H9 (cell line): Measurements from ENCODE around the gene SAC3D1. TPM values are rescaled to one million over a fixed set of nuclear protein-coding genes. Genes with fewer than 3 reads are reported as not detected.

ENCODE experiments used
- DNase-seq: peaks from one replicate; pipeline ENCODE4 v3.0.0-alpha.2; 2017
- H2AFZ ChIP-seq: one replicate; pipeline ENCODE4 v1.6.1; 2013; ENCODE audit warnings: mild to moderate bottlenecking, low read length, control low read depth, moderate library complexity
- H2AK5ac ChIP-seq: 2 replicates; pipeline ENCODE4 v1.6.1; 2013; ENCODE audit warnings: low read length, control low read depth, mixed read lengths; ENCODE audit not compliant: insufficient read length
- H2BK120ac ChIP-seq: one replicate; pipeline ENCODE4 v1.6.1; 2013; ENCODE audit warnings: low read depth, mild to moderate bottlenecking, low read length, control low read depth, inconsistent platforms; ENCODE audit not compliant: poor library complexity, severe bottlenecking
- H2BK12ac ChIP-seq: 2 replicates; pipeline ENCODE4 v1.6.1; 2013; ENCODE audit warnings: low read length, control low read depth, mixed read lengths, low read depth; ENCODE audit not compliant: insufficient read length
- H2BK15ac ChIP-seq: 2 replicates; pipeline ENCODE4 v1.6.1; 2013; ENCODE audit warnings: low read depth, low read length, control low read depth
- H2BK20ac ChIP-seq: one replicate; pipeline ENCODE4 v1.6.1; 2013; ENCODE audit warnings: low read depth, mild to moderate bottlenecking, low read length, control low read depth, inconsistent platforms; ENCODE audit not compliant: poor library complexity, severe bottlenecking
- H2BK5ac ChIP-seq: 2 replicates; pipeline ENCODE4 v1.6.1; 2013; ENCODE audit warnings: low read length, control low read depth, mixed read lengths; ENCODE audit not compliant: insufficient read length
- H3K14ac ChIP-seq: 2 replicates; pipeline ENCODE4 v1.6.1; 2013; ENCODE audit warnings: low read length, control low read depth; ENCODE audit not compliant: insufficient read depth
- H3K18ac ChIP-seq: 2 replicates; pipeline ENCODE4 v1.6.1; 2013; ENCODE audit warnings: low read depth, mild to moderate bottlenecking, mixed read lengths, low read length, control low read depth; ENCODE audit not compliant: insufficient read length
- H3K23ac ChIP-seq: 2 replicates; pipeline ENCODE4 v1.6.1; 2013; ENCODE audit warnings: low read length, control low read depth, mixed read lengths, low read depth; ENCODE audit not compliant: insufficient read length
- H3K23me2 ChIP-seq: 2 replicates; pipeline ENCODE4 v1.6.1; 2013; ENCODE audit warnings: low read depth, mild to moderate bottlenecking, mixed read lengths, low read length, control low read depth; ENCODE audit not compliant: insufficient read length, poor library complexity, severe bottlenecking
- H3K27ac ChIP-seq: 2 replicates; pipeline ENCODE4 v1.5.1; 2013; ENCODE audit warnings: low read length, control low read depth, mixed read lengths, low read depth; ENCODE audit not compliant: insufficient read length
- H3K27me3 ChIP-seq: 2 replicates; pipeline ENCODE4 v1.6.1; 2013; ENCODE audit warnings: low read length, control low read depth, inconsistent platforms; ENCODE audit not compliant: insufficient read depth
- H3K4ac ChIP-seq: 2 replicates; pipeline ENCODE4 v1.6.1; 2013; ENCODE audit warnings: low read depth, mild to moderate bottlenecking, control low read depth, inconsistent platforms, low read length, moderate library complexity
- H3K4me1 ChIP-seq: 2 replicates; pipeline ENCODE4 v1.6.1; 2013; ENCODE audit warnings: low read length, control low read depth, inconsistent platforms; ENCODE audit not compliant: insufficient read depth
- H3K4me2 ChIP-seq: 2 replicates; pipeline ENCODE4 v1.6.1; 2013; ENCODE audit warnings: low read length, control low read depth, mixed read lengths; ENCODE audit not compliant: insufficient read length, insufficient read depth
- H3K56ac ChIP-seq: 2 replicates; pipeline ENCODE4 v1.6.1; 2013; ENCODE audit warnings: low read depth, mild to moderate bottlenecking, mixed read lengths, low read length, control low read depth; ENCODE audit not compliant: insufficient read length
- H3K79me1 ChIP-seq: 2 replicates; pipeline ENCODE4 v1.6.1; 2013; ENCODE audit warnings: low read depth, mild to moderate bottlenecking, moderate library complexity, low read length, control low read depth, inconsistent platforms; ENCODE audit not compliant: insufficient read depth, poor library complexity, severe bottlenecking
- H3K79me2 ChIP-seq: 2 replicates; pipeline ENCODE4 v1.6.1; 2013; ENCODE audit warnings: low read length, control low read depth, inconsistent platforms; ENCODE audit not compliant: insufficient read depth
- H3K9ac ChIP-seq: 2 replicates; pipeline ENCODE4 v1.6.1; 2013; ENCODE audit warnings: low read length, control low read depth, mixed read lengths; ENCODE audit not compliant: insufficient read length; ENCODE audit errors: extremely low read depth
- H3K9me3 ChIP-seq: one replicate; pipeline ENCODE4 v1.6.1; 2013; ENCODE audit warnings: low read depth, low read length, inconsistent platforms; ENCODE audit not compliant: control insufficient read depth
- H3T11ph ChIP-seq: one replicate; pipeline ENCODE4 v1.6.1; 2013; ENCODE audit warnings: mild to moderate bottlenecking, low read length, control low read depth, inconsistent platforms
- H4K20me1 ChIP-seq: one replicate; pipeline ENCODE4 v1.6.1; 2013; ENCODE audit not compliant: control insufficient read depth, insufficient read length, insufficient read depth
- H4K5ac ChIP-seq: 2 replicates; pipeline ENCODE4 v1.6.1; 2013; ENCODE audit warnings: low read depth, mild to moderate bottlenecking, mixed read lengths, low read length, control low read depth; ENCODE audit not compliant: insufficient read length
- H4K8ac ChIP-seq: replicated peaks from 2 replicates; pipeline ENCODE4 v1.6.1; 2013; ENCODE audit warnings: low read length, control low read depth, mixed read lengths, low read depth; ENCODE audit not compliant: insufficient read length
- H4K91ac ChIP-seq: 2 replicates; pipeline ENCODE4 v1.6.1; 2013; ENCODE audit warnings: low read depth, mild to moderate bottlenecking, moderate library complexity, mixed read lengths, low read length, control low read depth; ENCODE audit not compliant: insufficient read length
- H3K27ac Mint-ChIP-seq, 3 experiments: 2 replicates in 2 of 3; 3 replicates in 1 of 3; pipeline ENCODE4 v1.8.0; 2020 to 2021; ENCODE audit warnings: mixed read lengths in 3 of 3, mild to moderate bottlenecking in 1 of 3, moderate library complexity in 1 of 3
- H3K27me3 Mint-ChIP-seq: 2 replicates; pipeline ENCODE4 v1.8.0; 2021; ENCODE audit warnings: low read depth, mild to moderate bottlenecking, moderate library complexity, mixed read lengths
- H3K36me3 Mint-ChIP-seq, 3 experiments: 2 replicates in 2 of 3; 3 replicates in 1 of 3; pipeline ENCODE4 v1.8.0; 2020 to 2021; ENCODE audit warnings: low read depth in 3 of 3, mixed read lengths in 3 of 3; ENCODE audit not compliant: insufficient read depth in 1 of 3
- H3K4me1 Mint-ChIP-seq, 2 experiments: 2 replicates each; pipeline ENCODE4 v1.8.0; 2020; ENCODE audit warnings: mixed read lengths in 2 of 2
- H3K4me3 Mint-ChIP-seq, 2 experiments: 2 replicates in 1 of 2; 3 replicates in 1 of 2; pipeline ENCODE4 v1.8.0; 2020 to 2021; ENCODE audit warnings: mild to moderate bottlenecking in 2 of 2, mixed read lengths in 2 of 2, moderate library complexity in 1 of 2
- H3K9me3 Mint-ChIP-seq, 2 experiments: 2 replicates in 1 of 2; 3 replicates in 1 of 2; pipeline ENCODE4 v1.8.0; 2020; ENCODE audit warnings: mild to moderate bottlenecking in 2 of 2, mixed read lengths in 2 of 2, moderate library complexity in 1 of 2
- CTCF ChIP-seq: fragments of 200-600 bp; sonication (generic); conservative IDR thresholded peaks from 3 replicates; pipeline ENCODE4 v1.8.0; 2021; ENCODE audit warnings: antibody characterized with exemption, mild to moderate bottlenecking
- WGBS: extraction: QIAGEN DNeasy Blood & Tissue Kit; methylation state at CpG from one replicate; pipeline ENCODE4 v1.1.7; 2013; ENCODE audit warnings: missing lambda C conversion rate, low lambda C conversion rate, mixed read lengths; ENCODE audit not compliant: insufficient read length; ENCODE audit errors: extremely low coverage; 5-methylcytosine and 5-hydroxymethylcytosine counted together
- total RNA-seq: library from RNA; stranded (reverse); gene quantifications from 2 replicates; pipeline ENCODE4 v1.2.1, GENCODE V29; 2021

Gene SAC3D1
- total RNA-seq, 1 experiment from 2014 or later: 20.7 TPM

GRCh38 chr11:65002706-65003105 is 38.3 kb upstream of the SAC3D1 start:
- no peak for DNase-seq
- Histone ChIP-seq H4K5ac (no peak overlapping the region), H4K91ac (no peak overlapping the region), H3K23me2 (no peaks in the 10 kb centered on the region), H3K23ac (no peak overlapping the region), H3K79me1 (no peaks in the 10 kb centered on the region), H2BK20ac (no peak overlapping the region), H3K4me2 (no peak overlapping the region), H2BK12ac (no peak overlapping the region), H4K20me1 (no peaks in the 10 kb centered on the region), H2BK5ac (no peak overlapping the region), H3K9ac (no peak overlapping the region), H2AFZ (no peak overlapping the region), H3K14ac (no peak overlapping the region), H4K8ac (no peak overlapping the region), H3K27me3 (no peaks in the 10 kb centered on the region), H3T11ph (no peak overlapping the region), H2AK5ac (no peak overlapping the region), H3K56ac (no peak overlapping the region), H3K4ac (no peak overlapping the region), H3K27ac (no peak overlapping the region), H3K79me2 (no peaks in the 10 kb centered on the region), H3K9me3 (no peaks in the 10 kb centered on the region), H2BK15ac (no peak overlapping the region), H3K4me1 (no peaks in the 10 kb centered on the region), H3K18ac (no peak overlapping the region), H2BK120ac (no peak overlapping the region)
- Mint-ChIP-seq H3K4me3 (no peak overlapping the region; a peak in 1 of 5 replicates), H3K4me1 (peaks cover 5 to 7% of the 10 kb centered on the region in 2 experiments), H3K9me3 (no peaks in the 10 kb centered on the region), H3K27me3 (peaks cover 1% of the 10 kb centered on the region; the same call in 1 of the 2 replicates), H3K36me3 (no peaks in the 10 kb centered on the region), H3K27ac (no peak overlapping the region)
- WGBS: no CpG with 5 or more reads among the region's 5 CpGs
- no peak for TF ChIP-seq CTCF
